ENCODE data around the gene LMNA.
A peak's percentile ranks its signal among the peaks of the same experiment; 100 is the strongest.

Gene LMNA

GRCh38 chr1:156154317-156154749 lies 39.8 kb downstream of the LMNA start:
- in situ Hi-C loops (cut with MboI; ENCODE audit: low sequenced_read_pairs, unreplicated experiment), result no loop called here
- peak; percentile 72 for DNase-seq (ENCODE audit: low spot score)
- TF ChIP-seq CTCF (IDR thresholded peaks at IDR 0.05; ENCODE audit: borderline replicate concordance, control extremely low read depth, extremely low read depth, insufficient read depth, missing control alignments), result no peak

GRCh38 chr1:156155756-156156510 lies 41.4 kb downstream of the LMNA start:
- in situ Hi-C loops (cut with MboI; ENCODE audit: low sequenced_read_pairs, unreplicated experiment), result no loop called here
- no peak for DNase-seq (ENCODE audit: low spot score)
- no peak for TF ChIP-seq CTCF (IDR thresholded peaks at IDR 0.05; ENCODE audit: borderline replicate concordance, control extremely low read depth, extremely low read depth, insufficient read depth, missing control alignments)

- no peak for TF ChIP-seq CTCF (IDR thresholded peaks at IDR 0.05; ENCODE audit: borderline replicate concordance, control extremely low read depth, extremely low read depth, insufficient read depth, missing control alignments)
- in situ Hi-C loops (cut with MboI; ENCODE audit: low sequenced_read_pairs, unreplicated experiment), result no loop called here
- no peak for DNase-seq (ENCODE audit: low spot score)
These were observed 43.0 kb downstream of the LMNA start for GRCh38 chr1:156157506-156157905.

- in situ Hi-C loops (cut with MboI; ENCODE audit: low sequenced_read_pairs, unreplicated experiment), result no loop called here
- no peak for DNase-seq (ENCODE audit: low spot score)
- TF ChIP-seq CTCF (IDR thresholded peaks at IDR 0.05; ENCODE audit: borderline replicate concordance, control extremely low read depth, extremely low read depth, insufficient read depth, missing control alignments), result no peak
These were observed 43.5 kb downstream of the LMNA start for GRCh38 chr1:156157966-156158365.

DNA sequence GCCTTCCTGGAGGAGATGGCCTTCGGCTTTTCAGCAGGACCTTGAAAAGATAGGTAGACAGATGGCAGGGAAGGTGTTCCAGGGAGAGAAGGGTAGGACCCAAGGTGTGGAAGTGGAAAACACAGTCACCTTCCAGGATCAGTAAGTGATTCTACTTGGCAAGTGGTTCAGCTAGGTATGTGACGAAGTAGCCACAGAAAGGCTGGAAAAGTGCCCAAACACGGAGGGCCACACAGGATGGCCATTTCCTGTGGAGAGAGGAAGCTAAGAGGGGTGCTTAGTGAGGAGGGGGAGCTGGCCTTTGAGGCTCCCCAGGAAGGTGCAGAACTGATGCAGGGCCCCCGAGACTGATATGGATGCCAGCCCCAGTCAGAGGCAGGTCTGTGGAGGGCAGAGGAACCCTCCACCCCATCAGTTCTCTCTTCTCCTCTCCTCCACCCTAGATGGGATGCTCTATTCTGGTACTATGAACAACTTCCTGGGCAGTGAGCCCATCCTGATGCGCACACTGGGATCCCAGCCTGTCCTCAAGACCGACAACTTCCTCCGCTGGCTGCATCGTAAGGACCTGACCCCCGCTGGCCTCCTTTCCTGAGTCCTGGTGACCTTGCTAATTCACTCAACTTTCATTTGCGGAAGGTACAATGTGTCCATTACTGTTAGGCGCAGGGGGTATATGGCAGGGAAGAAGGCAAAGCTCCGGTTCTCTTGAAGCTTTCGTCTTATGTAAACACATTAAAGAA lies 45.7 kb downstream of the LMNA start:
- no peak for DNase-seq (ENCODE audit: low spot score)
- no peak for TF ChIP-seq CTCF (IDR thresholded peaks at IDR 0.05; ENCODE audit: borderline replicate concordance, control extremely low read depth, extremely low read depth, insufficient read depth, missing control alignments)
- in situ Hi-C loops (cut with MboI; ENCODE audit: low sequenced_read_pairs, unreplicated experiment), result no loop called here

- DNase-seq (ENCODE audit: low spot score), result peak; percentile 73
- in situ Hi-C loops (cut with MboI; ENCODE audit: low sequenced_read_pairs, unreplicated experiment), result no loop called here
- TF ChIP-seq CTCF (IDR thresholded peaks at IDR 0.05; ENCODE audit: borderline replicate concordance, control extremely low read depth, extremely low read depth, insufficient read depth, missing control alignments), result no peak
These were observed 46.2 kb downstream of the LMNA start for GRCh38 chr1:156160743-156161171.
